Hematopoietic multipotent progenitor cell treated with erythropoietin and hydrocortisone succinate and interleukin-3 and kit ligand, for 8 days (in vitro differentiated cells): ENCODE results near the gene PLXNA2.

Experiments used
- DNase-seq: peaks from one replicate; pipeline ENCODE4 v3.0.0-alpha.2; 2015

Gene PLXNA2

DNA sequence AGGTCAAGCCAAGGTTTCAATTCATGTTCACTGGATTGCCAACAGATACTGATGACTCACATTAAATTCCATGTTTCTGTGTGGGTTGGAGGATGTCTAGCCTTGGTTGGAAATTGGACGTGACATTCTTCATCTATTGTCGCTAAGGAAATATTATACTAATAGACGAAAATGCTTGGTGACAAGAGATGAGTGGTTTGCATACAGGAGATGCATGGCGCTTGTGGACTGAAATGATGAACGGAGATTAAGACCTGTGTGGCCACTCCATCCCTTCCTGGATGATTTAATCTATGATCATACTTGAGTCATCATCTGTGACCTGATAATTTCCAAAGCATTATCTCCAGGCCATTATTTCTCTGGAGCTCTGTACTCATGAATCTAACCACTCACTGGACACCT is 236.2 kb downstream of the PLXNA2 start:
- no peak for DNase-seq

DNA sequence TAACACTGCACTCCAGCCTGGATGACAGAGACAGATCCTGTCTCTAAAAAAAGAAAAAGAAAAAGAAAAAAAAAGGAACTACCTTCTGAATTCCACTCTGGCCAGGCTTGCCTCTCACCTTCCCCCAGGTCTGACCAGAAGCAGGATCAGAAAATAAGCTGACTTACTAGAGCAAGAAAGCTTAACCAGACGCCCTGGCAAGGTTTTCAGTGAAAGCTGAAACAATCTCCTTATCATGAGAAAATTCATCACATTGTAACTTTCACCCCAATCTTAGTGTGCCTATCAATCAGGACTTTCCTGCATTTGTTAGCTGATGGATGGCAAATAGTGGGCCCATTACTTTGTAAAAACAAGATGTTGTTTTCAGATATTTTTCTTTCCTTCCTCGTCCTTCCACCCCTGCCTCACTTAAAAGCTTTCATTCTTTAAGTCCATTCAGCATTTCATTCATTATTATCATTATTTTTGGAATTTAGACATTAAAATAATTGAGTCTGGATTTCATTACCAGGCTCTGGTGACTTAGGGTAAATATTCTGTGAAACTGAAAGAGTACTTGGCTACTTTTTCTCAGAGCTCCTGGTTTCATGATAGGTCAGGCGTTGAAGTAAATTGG is 236.8 kb downstream of the PLXNA2 start:
- DNase-seq, result no peak

DNA sequence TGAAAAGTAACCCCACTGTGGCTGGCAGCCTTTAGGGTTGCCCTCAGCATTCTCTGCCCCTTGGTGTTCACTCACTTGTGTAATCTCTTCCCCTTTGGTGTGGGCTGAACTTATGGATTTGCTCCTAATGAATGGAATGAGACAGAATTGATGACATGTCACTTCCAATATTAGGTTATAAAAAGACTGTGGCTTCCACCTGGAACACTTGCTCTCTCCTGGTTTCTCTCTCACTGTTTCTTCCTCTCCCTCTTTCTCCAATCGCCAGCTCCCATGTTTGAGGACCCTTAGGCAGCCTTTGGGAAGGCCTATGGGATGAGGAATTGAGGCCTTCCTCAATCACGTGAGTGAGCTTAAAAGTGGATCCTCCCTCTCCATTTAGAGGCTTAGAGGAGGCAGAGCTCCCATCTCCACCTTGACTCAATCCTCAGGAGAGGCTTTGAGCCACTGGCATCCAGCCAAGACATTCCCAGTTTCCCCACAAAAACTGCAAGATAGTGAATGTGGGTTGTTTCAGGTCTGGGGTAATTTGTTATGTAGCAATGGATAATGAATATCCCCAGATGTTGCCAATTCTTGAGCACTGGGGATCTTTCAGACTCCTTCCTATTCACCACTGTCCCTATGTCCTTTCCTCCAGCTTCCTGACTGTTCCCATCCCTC is 237.8 kb downstream of the PLXNA2 start:
- no peak for DNase-seq

DNA sequence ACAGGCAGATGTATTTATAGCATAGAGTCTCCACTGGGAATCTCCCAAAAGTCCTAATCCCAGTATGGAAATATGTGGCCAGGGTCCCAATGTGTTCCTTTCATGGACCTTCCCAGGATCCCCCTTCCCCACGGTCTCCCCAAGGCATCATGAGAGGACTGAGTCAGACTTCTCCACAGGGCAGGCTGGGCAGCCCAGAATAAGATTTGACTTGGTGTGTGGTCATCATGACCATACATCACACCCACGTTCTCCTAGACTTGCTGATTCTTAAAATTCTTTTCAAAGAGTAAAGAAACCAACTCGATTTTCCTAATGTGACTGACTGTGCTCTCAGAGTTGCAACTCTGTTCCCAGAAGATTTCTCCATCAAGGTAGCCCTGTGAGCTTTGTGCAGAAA is 239.3 kb downstream of the PLXNA2 start:
- DNase-seq, result no peak

DNA sequence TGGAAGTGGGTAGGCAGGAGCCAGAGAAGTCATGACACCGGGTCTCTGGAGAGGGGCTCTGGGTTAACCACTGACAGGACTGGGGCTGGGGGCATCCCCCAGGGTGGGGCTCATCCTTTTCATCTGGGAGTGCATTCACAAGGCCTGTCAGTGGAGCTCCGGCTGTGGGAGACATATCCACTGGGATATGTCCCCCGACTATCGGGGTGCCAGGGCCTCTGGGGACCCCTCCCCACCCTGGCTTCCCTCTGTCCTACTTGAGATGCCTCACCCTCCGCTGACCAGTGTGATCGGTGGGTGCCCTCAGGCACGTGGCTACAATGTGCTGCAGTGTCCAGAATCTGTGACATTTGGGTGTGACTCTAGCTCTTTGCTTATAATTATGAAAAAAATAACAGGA is 240.9 kb downstream of the PLXNA2 start:
- DNase-seq, result no peak

DNA sequence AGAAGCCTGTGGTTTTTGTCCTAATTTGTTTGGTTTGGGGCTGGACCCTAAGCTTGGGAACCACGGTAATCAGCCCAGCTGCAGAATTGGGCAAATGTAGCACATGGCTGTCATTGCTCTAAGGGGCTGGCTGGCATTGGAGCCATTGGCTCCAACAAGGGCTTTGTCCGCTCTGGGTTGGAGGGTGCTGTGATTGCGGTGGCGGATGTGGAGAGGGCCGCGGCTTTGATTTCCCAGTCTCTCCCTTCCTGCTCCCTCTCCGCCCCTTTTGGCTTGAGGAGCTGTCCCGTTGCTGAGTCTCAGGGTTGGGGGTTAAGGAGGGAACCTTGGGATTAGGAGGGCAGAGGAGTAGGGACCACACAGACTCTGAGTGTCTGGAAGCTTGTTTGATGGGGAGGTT is 241.5 kb downstream of the PLXNA2 start:
- DNase-seq, result no peak

DNA sequence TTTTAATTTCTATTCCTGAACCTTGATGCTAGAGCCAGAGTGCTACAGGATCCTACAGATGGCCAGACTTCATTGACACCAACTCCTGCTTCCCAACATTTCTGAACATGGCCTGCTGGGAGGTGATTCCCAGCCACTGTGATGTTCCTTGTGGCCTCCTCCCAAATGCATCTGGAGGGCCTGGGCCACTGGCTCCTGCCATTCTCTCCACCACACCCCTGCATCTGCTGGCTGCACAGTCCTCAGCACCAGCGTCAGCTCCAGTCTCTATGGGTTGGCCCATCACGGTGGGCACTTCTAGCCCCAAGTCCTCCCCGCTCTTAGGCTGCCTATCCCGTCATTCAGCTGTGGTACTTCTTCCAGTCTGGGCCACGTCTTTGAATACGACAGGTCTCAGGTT is 242.1 kb downstream of the PLXNA2 start:
- DNase-seq, result no peak

DNA sequence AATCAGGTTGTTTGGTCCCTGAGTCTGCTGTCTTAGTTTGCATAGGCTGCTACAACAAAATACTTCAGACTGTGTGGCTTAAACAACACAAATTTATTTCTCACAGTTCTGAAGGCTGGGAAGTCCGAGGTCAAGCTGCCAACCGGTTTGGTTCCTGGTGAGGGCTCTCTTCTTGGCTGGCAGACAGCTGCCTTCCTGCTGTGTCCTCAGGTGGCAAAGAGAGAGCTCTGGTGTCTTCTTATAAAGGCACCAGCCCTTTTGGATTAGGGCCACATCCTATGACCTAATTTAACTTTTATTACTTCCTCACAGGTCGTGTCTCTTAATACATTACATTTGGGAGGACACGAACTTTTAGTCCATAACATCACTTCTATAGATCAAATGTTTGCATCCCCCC is 243.7 kb downstream of the PLXNA2 start:
- DNase-seq, result no peak

DNA sequence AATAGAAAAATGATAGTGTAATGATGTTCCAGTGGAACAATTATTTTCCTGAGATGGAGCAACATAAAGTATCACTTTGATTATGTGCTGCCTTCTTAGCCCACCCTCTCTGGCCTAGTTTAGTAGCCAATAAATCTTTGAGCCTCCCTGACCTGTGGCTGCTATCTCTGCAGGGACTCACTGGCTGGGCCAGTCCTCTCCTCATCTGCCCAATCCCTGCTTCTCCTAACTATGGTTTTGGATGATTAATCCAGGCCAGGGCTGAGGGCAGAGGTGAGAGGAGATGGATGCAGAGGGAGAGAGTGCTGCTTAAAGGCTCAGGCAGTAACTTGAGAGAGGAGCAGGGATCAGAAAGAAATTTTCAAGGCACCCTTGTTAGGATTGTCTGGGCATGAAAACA is 244.2 kb downstream of the PLXNA2 start:
- no peak for DNase-seq

DNA sequence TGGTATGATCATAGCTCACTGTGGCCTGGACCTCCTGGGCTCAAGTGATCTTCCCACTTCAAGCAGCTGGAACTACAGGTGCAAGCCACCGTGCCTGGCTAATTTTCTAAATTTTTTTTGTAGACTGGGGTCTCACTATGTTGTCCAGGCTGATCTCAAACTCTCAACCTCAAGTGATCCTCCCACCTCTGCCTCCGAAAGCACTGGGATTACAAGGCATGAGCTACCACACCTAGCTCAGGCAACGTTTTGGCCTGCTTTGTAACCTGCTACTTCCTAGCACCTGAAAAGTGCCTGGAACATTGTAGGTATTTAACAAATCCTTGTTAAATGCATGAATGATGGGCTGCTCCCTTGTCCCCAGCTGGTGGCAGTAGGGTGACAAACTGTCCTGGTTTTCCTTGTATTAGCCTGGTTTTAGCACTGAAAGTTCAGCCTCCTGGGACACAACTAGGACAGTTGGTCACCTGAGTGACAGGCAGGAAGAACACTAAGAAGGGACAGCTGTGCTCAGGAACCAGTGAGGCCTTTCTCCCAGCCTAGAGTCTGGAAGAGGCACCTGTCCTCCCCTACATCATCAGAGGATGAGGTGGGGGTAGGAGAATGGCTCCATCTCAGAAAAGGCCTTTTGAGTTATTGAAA is 244.8 kb downstream of the PLXNA2 start:
- no peak for DNase-seq

DNA sequence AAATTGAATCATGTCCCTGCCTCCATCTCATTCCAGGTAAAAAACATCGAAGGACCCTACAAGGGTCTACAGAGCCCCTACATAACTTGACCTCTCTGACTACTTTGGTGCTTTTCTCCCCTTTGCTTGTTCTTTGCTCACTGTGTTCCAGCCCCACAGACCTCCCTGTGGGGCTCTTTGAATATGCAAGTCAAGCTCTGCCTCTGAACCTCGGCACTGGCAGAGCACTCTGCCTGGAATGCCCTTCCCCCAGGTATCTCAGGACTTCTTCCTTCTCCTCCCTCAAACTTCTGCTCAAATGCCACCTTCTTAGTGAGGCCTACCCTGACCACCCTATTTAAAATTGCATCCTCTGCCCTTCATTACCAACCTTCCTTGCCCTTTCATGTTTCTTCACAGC is 245.5 kb downstream of the PLXNA2 start:
- no peak for DNase-seq

DNA sequence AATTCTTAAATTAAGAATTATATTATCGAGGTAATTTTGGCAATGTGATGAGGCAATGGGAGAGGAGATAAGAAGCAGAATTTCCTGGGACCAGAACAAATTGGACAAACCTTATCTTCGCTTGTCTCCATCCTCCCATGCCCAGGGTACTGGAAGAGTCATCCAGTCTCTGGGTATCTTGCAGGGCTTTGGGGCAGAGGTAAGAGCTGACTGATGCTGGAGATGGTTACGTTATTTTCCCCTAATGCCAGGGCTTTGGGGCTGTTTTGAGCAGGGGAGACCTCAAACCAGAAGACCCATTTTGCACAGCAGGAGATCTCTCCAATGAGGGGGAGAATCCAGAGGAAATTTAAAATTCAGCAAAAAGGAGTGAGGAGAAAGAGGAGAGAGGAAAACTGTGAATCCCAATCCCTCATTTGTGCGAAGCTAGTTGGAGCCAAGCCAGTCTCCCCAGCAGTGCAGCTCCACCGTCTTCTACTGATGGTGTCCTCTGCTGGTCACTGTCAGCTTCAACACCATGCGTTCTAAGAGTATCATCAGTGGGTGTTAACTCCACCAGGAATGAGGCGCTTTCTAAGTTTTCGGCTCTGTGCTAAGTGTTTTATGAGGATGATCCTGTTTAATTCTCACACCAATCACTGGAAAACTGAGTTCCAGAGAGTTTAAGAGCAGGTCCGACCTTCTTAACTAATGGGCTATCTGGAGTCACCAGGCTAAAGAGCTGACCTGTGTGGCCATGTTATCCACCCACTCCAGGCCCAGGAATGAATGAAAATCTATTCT is 246.5 kb downstream of the PLXNA2 start:
- peak; percentile 82 for DNase-seq

DNA sequence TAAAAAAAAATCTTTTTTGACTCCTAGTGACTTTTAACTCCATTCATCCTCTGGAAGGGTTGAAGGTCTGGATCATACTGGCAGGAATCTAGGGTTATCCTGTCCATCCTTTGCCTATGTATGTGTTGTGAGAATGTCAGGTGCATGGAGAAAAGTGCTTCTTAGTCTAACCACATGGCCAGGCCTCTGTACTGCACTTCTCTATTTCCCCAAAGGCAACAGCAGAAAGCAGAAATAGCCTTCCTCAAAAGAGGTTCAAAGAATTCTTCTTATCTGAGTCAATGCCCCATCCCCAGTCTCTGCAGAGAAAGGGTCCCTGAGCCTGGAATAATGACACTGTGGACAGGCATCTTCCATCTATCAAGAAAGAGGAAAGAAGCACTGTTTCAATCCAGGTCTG is 247.5 kb downstream of the PLXNA2 start:
- DNase-seq, result no peak

DNA sequence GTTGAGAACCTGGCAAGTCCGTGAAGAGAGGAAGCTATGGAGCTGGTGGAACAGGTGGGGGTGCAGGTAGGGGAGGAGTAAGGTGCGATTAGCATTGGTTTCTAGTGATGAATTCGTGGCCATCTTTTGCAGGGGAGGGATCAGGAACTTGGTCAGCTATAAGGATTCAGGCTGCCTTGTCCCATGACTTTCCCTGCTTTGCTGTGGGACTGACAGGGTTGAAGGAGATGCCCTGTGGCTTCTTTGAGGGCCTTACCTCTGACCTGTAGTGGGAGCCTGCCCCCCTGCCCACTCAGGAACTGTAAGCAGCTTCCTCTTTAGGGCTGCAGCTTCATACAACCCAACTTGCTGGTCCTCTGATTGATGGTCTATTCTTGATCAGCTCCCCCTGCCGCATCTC is 248.6 kb downstream of the PLXNA2 start:
- DNase-seq, result no peak

DNA sequence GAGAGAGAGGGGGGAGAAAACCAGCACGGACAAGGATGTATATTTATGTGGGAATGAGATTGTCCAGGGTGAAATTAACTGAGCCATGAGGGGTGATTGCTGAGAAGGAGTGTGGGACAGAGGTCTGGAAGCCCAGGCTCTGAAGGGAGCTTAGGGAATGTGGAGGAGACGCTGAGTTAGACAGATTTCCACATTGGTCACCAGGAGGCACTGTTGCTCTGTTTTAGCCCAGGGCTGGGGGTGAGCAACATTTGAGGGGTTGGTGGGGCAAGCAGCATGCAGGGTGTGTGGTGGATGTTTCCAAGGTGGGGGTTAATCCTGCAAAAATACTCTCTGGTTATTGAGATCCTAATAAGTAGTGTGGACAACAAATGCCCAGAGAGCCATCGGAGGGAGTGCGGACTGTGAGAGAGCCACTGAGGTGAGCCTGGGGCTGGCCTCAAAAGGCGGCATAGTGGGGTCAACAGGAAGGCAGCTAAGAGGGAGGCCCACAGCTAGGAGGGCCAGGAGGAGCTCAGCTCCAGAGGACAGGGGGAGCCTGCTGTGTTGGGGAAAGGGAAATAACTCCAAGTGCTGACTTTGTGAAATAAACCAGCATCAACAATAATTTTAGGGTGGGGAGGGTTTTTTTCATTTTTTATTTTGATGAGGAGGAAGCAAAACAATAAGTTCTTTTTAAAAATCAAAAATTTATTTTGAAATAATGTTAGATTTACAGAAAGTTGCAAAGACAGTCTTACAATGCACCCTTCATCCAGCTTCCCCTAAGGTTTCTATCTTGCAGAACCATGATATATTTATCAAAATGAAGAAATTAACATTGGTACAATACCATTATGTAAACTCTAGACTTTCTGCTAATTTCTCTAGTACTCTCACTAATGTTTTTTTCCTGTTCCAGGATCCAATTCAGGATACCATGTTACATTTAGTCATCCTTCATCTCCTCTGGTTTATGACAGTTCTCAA is 250.4 kb downstream of the PLXNA2 start:
- peak; percentile 25 for DNase-seq

DNA sequence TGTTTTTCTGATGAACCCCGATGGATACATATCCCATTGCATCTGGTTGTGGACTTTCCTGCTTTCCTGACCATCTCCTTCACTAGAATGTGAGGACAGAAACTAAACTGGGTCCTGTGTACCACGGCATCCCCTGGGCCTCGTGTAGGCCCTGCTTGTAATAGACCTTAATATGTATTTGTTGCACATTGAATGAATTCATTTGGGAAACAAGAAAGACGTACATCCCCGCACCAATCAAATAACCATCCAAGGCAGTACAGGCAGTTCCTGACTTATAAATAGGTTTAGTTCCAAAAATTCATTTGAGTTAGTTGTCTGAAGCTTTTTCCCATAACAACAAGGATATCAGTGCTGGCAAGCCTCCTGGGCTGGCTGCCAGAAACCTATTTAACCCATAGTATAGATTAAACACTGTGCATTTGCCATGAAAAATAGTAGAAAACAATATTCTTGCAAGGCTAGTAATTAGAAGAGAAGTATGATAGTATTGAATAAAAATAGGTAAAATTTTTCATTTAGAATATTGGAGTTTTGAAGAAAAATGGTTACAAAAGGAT is 251.4 kb downstream of the PLXNA2 start:
- DNase-seq, result peak; percentile 75

DNA sequence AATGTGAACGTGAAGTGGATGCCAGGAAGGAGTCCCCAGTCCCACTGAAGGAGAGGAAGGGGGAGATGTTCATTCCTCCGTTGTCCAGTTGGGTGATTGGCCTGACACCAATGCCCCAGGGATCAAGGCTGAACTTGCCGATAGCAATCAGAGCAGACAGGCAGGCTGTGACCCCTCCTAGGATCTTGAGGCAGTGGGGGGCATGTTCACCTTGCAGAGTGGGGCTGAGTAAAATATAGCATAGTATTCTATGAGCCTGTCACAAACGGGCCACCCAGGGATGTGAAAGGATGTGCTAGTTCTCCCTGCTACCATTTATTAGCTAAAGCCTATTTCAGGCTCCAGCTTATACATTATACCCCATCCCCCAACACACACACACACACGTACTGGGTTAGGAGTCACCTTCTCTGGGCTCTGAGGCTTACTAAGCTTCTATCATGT is 252.6 kb downstream of the PLXNA2 start:
- no peak for DNase-seq

DNA sequence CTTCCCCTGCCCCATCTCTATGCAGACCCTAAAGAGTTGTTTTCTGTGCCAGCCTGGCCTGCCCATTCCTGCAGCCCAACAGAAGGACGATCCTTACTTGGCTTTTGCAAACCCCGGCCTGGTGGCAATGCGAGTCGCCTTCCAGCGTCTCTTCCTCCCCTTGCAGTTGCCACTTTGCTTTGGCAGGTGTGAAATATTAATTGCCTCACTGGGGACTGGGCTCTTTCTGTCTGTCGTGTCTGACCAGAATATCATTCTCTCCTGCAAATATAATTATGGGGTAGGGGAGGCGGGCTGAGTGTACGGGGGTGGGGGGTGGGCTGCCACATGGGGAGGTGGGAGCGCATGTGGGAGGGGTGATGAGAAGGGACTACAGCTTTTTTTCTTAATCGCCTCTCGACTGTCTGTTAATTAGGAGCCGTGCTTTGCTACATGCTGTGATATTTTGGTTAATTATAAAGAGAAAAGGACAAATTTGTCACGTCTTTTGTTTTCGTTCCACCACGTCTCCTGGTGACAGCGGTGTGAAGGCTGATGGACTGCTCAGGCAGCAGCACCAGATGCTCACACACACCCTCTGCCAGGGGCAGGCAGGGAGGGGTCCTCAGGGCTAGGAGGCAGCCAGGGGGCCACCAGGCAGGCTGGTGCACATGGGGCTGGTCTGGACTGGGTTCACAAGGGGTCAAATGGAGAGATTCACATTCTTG is 253.2 kb downstream of the PLXNA2 start:
- no peak for DNase-seq

DNA sequence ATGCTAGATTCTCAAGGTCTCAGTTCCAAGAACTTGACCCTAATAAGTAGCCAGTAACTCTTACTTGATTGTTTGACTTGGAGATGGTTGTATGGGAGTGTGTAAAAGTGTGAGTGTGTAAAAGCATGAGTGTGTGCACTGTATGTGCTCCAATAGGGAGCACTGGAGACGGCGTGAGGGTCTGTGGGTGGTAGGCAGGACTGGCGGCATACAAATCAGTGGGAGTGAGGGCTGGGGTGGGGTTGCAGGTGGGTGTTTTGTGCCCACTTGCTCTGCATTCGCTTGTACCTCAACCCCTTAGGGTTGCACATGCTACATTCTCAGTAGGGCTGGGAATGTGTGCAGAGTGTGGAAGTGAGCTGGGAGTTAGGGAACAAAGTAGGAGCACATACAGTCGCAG is 253.7 kb downstream of the PLXNA2 start:
- DNase-seq, result no peak

DNA sequence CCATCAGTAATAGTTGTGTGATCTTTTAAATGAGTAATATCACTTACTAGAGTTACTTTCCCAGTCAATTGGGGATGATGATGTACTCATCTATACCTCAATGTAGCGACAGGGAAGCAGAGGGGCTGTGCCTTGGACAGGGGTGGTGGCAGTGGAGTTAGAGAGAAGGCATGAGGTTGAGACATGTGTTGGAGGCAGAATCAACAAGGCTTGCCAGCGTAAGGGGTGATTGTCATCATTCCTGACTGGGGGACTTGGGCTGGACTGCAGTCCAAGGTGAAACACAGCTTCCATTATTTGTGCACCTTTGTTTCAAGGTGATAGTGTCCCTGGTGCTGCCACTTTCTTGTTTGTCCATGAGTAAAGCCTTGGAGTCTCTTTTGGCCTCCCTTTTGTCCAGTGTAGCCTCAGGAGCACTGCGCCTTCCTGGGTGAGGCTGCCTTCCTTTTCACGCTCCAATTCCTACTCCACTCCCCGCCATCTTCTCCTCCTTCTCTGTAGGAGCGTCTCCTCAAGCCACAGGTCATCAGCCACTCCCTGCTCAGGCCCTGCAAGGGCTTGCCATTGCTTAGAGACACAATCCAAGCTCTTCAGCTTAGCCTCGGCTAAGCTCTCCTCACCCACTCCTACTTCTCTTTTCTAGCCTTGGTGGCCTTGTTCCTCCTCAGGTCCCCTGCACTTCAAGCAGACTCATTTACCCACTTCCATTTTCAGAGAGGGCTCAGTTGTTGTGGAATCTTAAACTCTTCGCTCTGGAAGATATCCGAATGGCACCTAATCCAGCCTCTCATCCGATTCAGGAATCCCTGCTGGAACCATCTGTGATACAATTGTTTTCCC is 255.6 kb downstream of the PLXNA2 start:
- DNase-seq, result no peak

DNA sequence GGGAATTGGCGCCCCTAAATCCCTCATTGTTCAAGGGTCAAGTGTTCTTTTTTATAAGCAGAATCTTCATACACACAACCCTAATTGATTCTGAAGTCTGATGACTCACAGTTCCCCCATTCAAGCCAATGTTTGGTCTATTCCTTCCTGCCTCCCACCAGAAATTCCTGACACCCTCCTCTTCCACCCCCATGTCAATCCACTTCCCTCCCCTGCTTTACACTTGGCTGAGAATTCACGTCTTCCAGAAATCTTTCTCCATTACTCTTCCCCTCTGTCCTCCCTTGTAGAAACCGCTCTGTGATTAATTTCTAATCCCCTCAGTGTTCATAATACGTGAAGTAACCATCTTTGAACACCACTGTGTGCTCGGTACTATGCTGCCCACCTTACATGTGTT is 257.0 kb downstream of the PLXNA2 start:
- DNase-seq, result no peak
